Neural cell (in vitro differentiated cells): ENCODE data around the gene ADCY2.

ENCODE experiments used
- RAD21 ChIP-seq: fragments of 450-650 bp; conservative IDR thresholded peaks from 2 replicates; pipeline ENCODE4 v1.6.1; 2014; ENCODE audit warnings: antibody characterized with exemption, mild to moderate bottlenecking, moderate library complexity
- TF ChIP-seq, protein P1 (sequence below): fragments of 450-650 bp; IDR thresholded peaks from 2 replicates; pipeline ENCODE4 v1.5.1; 2014; ENCODE audit warnings: antibody characterized with exemption, mild to moderate bottlenecking, moderate library complexity; ENCODE audit not compliant: poor library complexity, severe bottlenecking

GRCh38 chr5:7548596-7548995 lies 152.7 kb downstream of the ADCY2 start:
- TF ChIP-seq, protein P1, sequence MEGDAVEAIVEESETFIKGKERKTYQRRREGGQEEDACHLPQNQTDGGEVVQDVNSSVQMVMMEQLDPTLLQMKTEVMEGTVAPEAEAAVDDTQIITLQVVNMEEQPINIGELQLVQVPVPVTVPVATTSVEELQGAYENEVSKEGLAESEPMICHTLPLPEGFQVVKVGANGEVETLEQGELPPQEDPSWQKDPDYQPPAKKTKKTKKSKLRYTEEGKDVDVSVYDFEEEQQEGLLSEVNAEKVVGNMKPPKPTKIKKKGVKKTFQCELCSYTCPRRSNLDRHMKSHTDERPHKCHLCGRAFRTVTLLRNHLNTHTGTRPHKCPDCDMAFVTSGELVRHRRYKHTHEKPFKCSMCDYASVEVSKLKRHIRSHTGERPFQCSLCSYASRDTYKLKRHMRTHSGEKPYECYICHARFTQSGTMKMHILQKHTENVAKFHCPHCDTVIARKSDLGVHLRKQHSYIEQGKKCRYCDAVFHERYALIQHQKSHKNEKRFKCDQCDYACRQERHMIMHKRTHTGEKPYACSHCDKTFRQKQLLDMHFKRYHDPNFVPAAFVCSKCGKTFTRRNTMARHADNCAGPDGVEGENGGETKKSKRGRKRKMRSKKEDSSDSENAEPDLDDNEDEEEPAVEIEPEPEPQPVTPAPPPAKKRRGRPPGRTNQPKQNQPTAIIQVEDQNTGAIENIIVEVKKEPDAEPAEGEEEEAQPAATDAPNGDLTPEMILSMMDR, result no peak
- no peak for TF ChIP-seq RAD21
